Measurements from ENCODE around the gene PTPRR. TPM values are rescaled to one million over a fixed set of nuclear protein-coding genes. Genes with fewer than 3 reads are reported as not detected.

PTPRR gene
- total RNA-seq, 1 donor from 2014 or later, result 1.4 TPM

- Mint-ChIP-seq H3K4me3 (ENCODE audit: unreplicated experiment) (peak overlapping the region; percentile 86), H3K36me3 (ENCODE audit: low read depth, unreplicated experiment) (no peaks in the 10 kb centered on the region), H3K4me1 (ENCODE audit: low read depth, unreplicated experiment) (peaks cover 4% of the 10 kb centered on the region), H3K27ac (ENCODE audit: unreplicated experiment) (no peak overlapping the region), H3K27me3 (ENCODE audit: low read depth, unreplicated experiment) (peaks cover 40% of the 10 kb centered on the region), H3K9me3 (ENCODE audit: unreplicated experiment) (no peaks in the 10 kb centered on the region)
- FAIRE-seq (no peak), DNase-seq (ENCODE audit: low read depth) (no peak)
- no peaks in the 10 kb centered on the region for H3K36me3 ChIP-seq (ENCODE audit: insufficient read depth, low read length)
- peaks cover 16% of the 10 kb centered on the region for H3K4me1 ChIP-seq (ENCODE audit: insufficient read depth, low read length)
- peak overlapping the region; percentile 79 for H3K9ac ChIP-seq (ENCODE audit: low read length)
- H3K27me3 ChIP-seq (ENCODE audit: insufficient read depth, low read length), result no peaks in the 10 kb centered on the region
- peak overlapping the region; percentile 63 for H3K4me3 ChIP-seq (ENCODE audit: insufficient read depth, low read depth, low read length)
- no peaks in the 10 kb centered on the region for H3K79me2 ChIP-seq (ENCODE audit: insufficient read depth, low read length)
- H3K9me3 ChIP-seq (ENCODE audit: insufficient read depth, low read depth, low read length), result no peaks in the 10 kb centered on the region
- TF ChIP-seq, protein P1, sequence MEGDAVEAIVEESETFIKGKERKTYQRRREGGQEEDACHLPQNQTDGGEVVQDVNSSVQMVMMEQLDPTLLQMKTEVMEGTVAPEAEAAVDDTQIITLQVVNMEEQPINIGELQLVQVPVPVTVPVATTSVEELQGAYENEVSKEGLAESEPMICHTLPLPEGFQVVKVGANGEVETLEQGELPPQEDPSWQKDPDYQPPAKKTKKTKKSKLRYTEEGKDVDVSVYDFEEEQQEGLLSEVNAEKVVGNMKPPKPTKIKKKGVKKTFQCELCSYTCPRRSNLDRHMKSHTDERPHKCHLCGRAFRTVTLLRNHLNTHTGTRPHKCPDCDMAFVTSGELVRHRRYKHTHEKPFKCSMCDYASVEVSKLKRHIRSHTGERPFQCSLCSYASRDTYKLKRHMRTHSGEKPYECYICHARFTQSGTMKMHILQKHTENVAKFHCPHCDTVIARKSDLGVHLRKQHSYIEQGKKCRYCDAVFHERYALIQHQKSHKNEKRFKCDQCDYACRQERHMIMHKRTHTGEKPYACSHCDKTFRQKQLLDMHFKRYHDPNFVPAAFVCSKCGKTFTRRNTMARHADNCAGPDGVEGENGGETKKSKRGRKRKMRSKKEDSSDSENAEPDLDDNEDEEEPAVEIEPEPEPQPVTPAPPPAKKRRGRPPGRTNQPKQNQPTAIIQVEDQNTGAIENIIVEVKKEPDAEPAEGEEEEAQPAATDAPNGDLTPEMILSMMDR (IDR thresholded peaks at IDR 0.05; ENCODE audit: insufficient read depth, low read depth, low read length), result no peak
- TF ChIP-seq EZH2 (IDR thresholded peaks at IDR 0.05; ENCODE audit: insufficient read depth, low read length), result no peak
- H3K4me2 ChIP-seq (ENCODE audit: low read length), result peak overlapping the region; percentile 94
- H4K20me1 ChIP-seq (ENCODE audit: insufficient read depth, low read length), result no peaks in the 10 kb centered on the region
- H3K27ac ChIP-seq (ENCODE audit: low read depth, low read length), result peak overlapping the region; percentile 27
- H2AFZ ChIP-seq (ENCODE audit: low read depth, low read length), result peak overlapping the region; percentile 85
Observed at GRCh38 chr12:70609739-70610491, 310.6 kb downstream of the PTPRR start.

GRCh38 chr12:70609203-70609602 lies 311.3 kb downstream of the PTPRR start:
- TF ChIP-seq, protein P1 (IDR thresholded peaks at IDR 0.05; ENCODE audit: insufficient read depth, low read depth, low read length), result no peak
- TF ChIP-seq EZH2 (IDR thresholded peaks at IDR 0.05; ENCODE audit: insufficient read depth, low read length), result no peak
- H3K4me3 Mint-ChIP-seq (ENCODE audit: unreplicated experiment), result peak overlapping the region; percentile 86
- Histone ChIP-seq H3K4me1 (ENCODE audit: insufficient read depth, low read length) (peaks cover 16% of the 10 kb centered on the region), H3K79me2 (ENCODE audit: insufficient read depth, low read length) (no peaks in the 10 kb centered on the region), H3K9me3 (ENCODE audit: insufficient read depth, low read depth, low read length) (no peaks in the 10 kb centered on the region), H3K27me3 (ENCODE audit: insufficient read depth, low read length) (no peaks in the 10 kb centered on the region), H2AFZ (ENCODE audit: low read depth, low read length) (peak overlapping the region; percentile 85), H3K9ac (ENCODE audit: low read length) (peak overlapping the region; percentile 79), H3K4me3 (ENCODE audit: insufficient read depth, low read depth, low read length) (peak overlapping the region; percentile 63), H3K4me2 (ENCODE audit: low read length) (peak overlapping the region; percentile 94), H4K20me1 (ENCODE audit: insufficient read depth, low read length) (no peaks in the 10 kb centered on the region), H3K36me3 (ENCODE audit: insufficient read depth, low read length) (no peaks in the 10 kb centered on the region), H3K27ac (ENCODE audit: low read depth, low read length) (no peak overlapping the region)
- H3K27me3 Mint-ChIP-seq (ENCODE audit: low read depth, unreplicated experiment), result peaks cover 40% of the 10 kb centered on the region
- FAIRE-seq (no peak), DNase-seq (ENCODE audit: low read depth) (no peak)
- no peaks in the 10 kb centered on the region for H3K9me3 Mint-ChIP-seq (ENCODE audit: unreplicated experiment)
- peaks cover 4% of the 10 kb centered on the region for H3K4me1 Mint-ChIP-seq (ENCODE audit: low read depth, unreplicated experiment)
- no peak overlapping the region for H3K27ac Mint-ChIP-seq (ENCODE audit: unreplicated experiment)
- H3K36me3 Mint-ChIP-seq (ENCODE audit: low read depth, unreplicated experiment), result no peaks in the 10 kb centered on the region

DNA sequence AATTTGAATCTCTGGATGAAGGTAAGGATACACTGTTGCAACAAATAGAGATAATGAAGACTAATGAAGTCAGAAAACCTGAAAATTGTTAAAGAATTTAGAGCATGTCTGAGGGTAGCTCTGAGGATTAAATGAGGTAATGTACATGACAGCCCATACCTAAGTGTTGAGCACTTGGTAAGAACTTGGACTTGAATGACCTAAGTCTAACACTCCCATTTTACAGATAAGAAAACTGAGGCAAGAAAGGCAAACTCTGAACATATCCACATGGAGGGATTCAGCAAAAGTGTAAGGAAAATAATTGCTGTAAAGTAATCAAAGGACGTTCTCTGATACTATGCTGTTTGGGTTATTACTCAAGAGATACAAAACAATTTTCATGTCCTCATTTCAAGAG lies 312.4 kb downstream of the PTPRR start:
- peak; percentile 55 for DNase-seq (ENCODE audit: low read depth)
- no peaks in the 10 kb centered on the region for H3K9me3 ChIP-seq (ENCODE audit: insufficient read depth, low read depth, low read length)
- H3K36me3 ChIP-seq (ENCODE audit: insufficient read depth, low read length), result no peaks in the 10 kb centered on the region
- Mint-ChIP-seq H3K4me3 (ENCODE audit: unreplicated experiment) (no peak overlapping the region), H3K27ac (ENCODE audit: unreplicated experiment) (no peak overlapping the region), H3K27me3 (ENCODE audit: low read depth, unreplicated experiment) (peaks cover 34% of the 10 kb centered on the region), H3K36me3 (ENCODE audit: low read depth, unreplicated experiment) (no peaks in the 10 kb centered on the region), H3K4me1 (ENCODE audit: low read depth, unreplicated experiment) (peaks cover 4% of the 10 kb centered on the region), H3K9me3 (ENCODE audit: unreplicated experiment) (no peaks in the 10 kb centered on the region)
- peaks cover 16% of the 10 kb centered on the region for H3K4me1 ChIP-seq (ENCODE audit: insufficient read depth, low read length)
- H4K20me1 ChIP-seq (ENCODE audit: insufficient read depth, low read length), result no peaks in the 10 kb centered on the region
- H3K79me2 ChIP-seq (ENCODE audit: insufficient read depth, low read length), result no peaks in the 10 kb centered on the region
- no peak overlapping the region for H3K9ac ChIP-seq (ENCODE audit: low read length)
- no peak overlapping the region for H3K27ac ChIP-seq (ENCODE audit: low read depth, low read length)
- no peak overlapping the region for H2AFZ ChIP-seq (ENCODE audit: low read depth, low read length)
- no peaks in the 10 kb centered on the region for H3K27me3 ChIP-seq (ENCODE audit: insufficient read depth, low read length)
- H3K4me2 ChIP-seq (ENCODE audit: low read length), result peak overlapping the region; percentile 16
- TF ChIP-seq, protein P1 (IDR thresholded peaks at IDR 0.05; ENCODE audit: insufficient read depth, low read depth, low read length), result no peak
- no peak for TF ChIP-seq EZH2 (IDR thresholded peaks at IDR 0.05; ENCODE audit: insufficient read depth, low read length)
- no peak overlapping the region for H3K4me3 ChIP-seq (ENCODE audit: insufficient read depth, low read depth, low read length)
- FAIRE-seq, result no peak
